Lower lobe of right lung (tissue), 2 donors: ENCODE results near the gene KRT1. TPM values are rescaled to one million over a fixed set of nuclear protein-coding genes. Genes with fewer than 3 reads are reported as not detected.

ENCODE experiments used
- ATAC-seq, 2 donors: fragments of 200-7000 bp; cut with Tn5 transposase; one replicate each; pipeline ENCODE4 v1.9.1; 2020 to 2022; ENCODE audit warnings: mild to moderate bottlenecking in 2 of 2, moderate library complexity in 2 of 2
- DNase-seq: peaks from one replicate; pipeline ENCODE4 v3.0.0-alpha.2; 2020
- H3K27ac ChIP-seq: fragments of 200-600 bp; one replicate; pipeline ENCODE4 v1.8.0; 2022
- H3K27me3 ChIP-seq: fragments of 200-600 bp; one replicate; pipeline ENCODE4 v1.8.0; 2022; ENCODE audit warnings: low read depth
- H3K36me3 ChIP-seq: fragments of 200-600 bp; one replicate; pipeline ENCODE4 v1.8.0; 2022; ENCODE audit warnings: mild to moderate bottlenecking
- H3K4me1 ChIP-seq: fragments of 200-600 bp; one replicate; pipeline ENCODE4 v1.8.0; 2022
- H3K4me3 ChIP-seq: fragments of 200-600 bp; one replicate; pipeline ENCODE4 v1.8.0; 2022; ENCODE audit warnings: mild to moderate bottlenecking
- H3K9me3 ChIP-seq: fragments of 200-600 bp; one replicate; pipeline ENCODE4 v1.8.0; 2022
- intact Hi-C: fragments of 100-400 bp; cut with DNase I; formaldehyde crosslinking; loops from one replicate; pipeline ENCODE4 v1.11.0; 2022
- total RNA-seq: library from RNA; stranded (reverse); fragmentation: NEBNext Ultra II Directional; extraction: Animal tissue kit (Norgen Biotek cat#: 25700); gene quantifications from one replicate; pipeline ENCODE4 v1.2.1, GENCODE V29; 2021
- TF ChIP-seq, protein P1 (sequence below): fragments of 200-600 bp; IDR thresholded peaks from one replicate; pipeline ENCODE4 v1.8.0; 2022; ENCODE audit warnings: antibody characterized with exemption, mild to moderate bottlenecking
- donor health status: DM: no; HTN: yes; CAD: no; lungs with severe emphysema.

KRT1 gene
- total RNA-seq, 1 donor from 2014 or later = 1.3 TPM

- Histone ChIP-seq H3K9me3 (no peaks in the 10 kb centered on the region), H3K36me3 (no peaks in the 10 kb centered on the region), H3K4me1 (no peaks in the 10 kb centered on the region), H3K4me3 (no peak overlapping the region), H3K27ac (no peak overlapping the region), H3K27me3 (peaks cover under 1% of the 10 kb centered on the region)
- DNase-seq (no peak), ATAC-seq (no peak)
- TF ChIP-seq, protein P1, sequence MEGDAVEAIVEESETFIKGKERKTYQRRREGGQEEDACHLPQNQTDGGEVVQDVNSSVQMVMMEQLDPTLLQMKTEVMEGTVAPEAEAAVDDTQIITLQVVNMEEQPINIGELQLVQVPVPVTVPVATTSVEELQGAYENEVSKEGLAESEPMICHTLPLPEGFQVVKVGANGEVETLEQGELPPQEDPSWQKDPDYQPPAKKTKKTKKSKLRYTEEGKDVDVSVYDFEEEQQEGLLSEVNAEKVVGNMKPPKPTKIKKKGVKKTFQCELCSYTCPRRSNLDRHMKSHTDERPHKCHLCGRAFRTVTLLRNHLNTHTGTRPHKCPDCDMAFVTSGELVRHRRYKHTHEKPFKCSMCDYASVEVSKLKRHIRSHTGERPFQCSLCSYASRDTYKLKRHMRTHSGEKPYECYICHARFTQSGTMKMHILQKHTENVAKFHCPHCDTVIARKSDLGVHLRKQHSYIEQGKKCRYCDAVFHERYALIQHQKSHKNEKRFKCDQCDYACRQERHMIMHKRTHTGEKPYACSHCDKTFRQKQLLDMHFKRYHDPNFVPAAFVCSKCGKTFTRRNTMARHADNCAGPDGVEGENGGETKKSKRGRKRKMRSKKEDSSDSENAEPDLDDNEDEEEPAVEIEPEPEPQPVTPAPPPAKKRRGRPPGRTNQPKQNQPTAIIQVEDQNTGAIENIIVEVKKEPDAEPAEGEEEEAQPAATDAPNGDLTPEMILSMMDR = no peak
- intact Hi-C loops = no loop called here
These were observed 17.9 kb downstream of the KRT1 start for GRCh38 chr12:52662093-52662917.

DNA sequence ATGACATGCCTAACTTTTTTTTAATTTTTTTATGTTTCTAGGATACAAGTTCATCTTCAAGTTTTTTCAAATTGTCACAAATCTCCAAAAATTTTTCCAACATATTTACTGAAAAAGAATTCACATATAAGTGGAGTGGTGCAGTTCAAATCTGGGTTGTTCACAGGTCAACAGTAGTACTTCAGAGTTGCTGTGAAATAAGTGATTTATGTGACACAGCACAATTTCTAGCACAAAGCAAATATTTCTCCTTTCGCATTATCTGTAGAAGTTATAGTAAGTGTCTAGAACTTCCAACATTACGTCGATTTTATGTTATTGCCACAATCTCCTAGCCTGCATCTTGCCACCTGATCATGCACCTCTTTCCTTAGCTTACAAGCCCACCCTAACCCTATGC lies 18.5 kb downstream of the KRT1 start:
- Histone ChIP-seq H3K4me3 (no peak overlapping the region), H3K9me3 (no peaks in the 10 kb centered on the region), H3K27ac (no peak overlapping the region), H3K4me1 (no peaks in the 10 kb centered on the region), H3K27me3 (no peaks in the 10 kb centered on the region), H3K36me3 (no peaks in the 10 kb centered on the region)
- TF ChIP-seq, protein P1 = no peak
- intact Hi-C loops = no loop called here
- DNase-seq (no peak), ATAC-seq (no peak)

DNA sequence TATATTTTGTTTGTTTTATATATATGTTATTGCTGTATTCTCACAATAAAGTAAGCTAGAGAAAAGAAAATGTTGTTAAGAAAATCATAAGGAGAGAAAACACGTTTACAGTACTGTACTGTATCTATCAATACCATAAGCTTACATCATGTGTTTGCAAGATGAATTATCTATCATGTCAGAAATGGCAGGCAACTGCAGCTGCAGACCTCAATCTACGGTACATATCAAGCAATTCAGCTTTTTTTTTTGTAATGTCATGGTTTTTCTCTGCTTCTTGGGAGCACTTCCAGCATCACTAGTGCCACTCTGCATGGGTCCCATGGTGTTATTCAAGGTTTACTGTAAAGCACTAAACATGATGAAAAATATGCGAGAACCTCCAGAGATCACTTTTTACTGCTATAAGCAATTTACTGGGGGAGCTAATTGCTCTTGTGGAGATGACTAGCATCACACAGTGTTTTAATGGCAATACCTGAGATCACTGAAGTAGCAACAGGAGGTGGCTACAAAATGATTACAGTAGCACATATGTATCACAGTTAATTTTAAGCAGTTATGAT lies 19.2 kb downstream of the KRT1 start:
- Histone ChIP-seq H3K9me3 (no peaks in the 10 kb centered on the region), H3K36me3 (no peaks in the 10 kb centered on the region), H3K27me3 (no peaks in the 10 kb centered on the region), H3K4me3 (no peak overlapping the region), H3K27ac (no peak overlapping the region), H3K4me1 (no peaks in the 10 kb centered on the region)
- DNase-seq (no peak), ATAC-seq (no peak)
- intact Hi-C loops = no loop called here
- TF ChIP-seq, protein P1 = no peak

DNA sequence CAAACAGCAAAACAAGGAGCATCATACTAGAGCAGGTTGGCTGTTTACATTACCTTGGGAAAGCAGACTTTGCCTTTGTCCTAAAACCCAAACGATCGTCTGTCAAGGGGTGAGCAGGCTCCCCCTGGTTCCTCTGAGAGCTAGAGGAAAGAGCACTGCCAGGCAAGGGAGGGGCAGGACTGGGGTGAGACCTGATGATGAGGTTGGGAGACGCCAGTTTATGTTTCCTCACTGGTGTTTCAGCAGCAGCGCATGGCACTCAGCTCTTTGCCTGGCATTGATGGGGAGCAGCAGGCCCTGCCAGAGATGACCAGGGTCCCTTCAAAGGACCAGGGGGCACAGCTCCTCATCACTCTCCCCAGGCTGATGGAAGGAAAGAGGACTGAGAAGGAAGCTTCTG lies 20.3 kb downstream of the KRT1 start:
- no peaks in the 10 kb centered on the region for H3K27me3 ChIP-seq
- DNase-seq (no peak), ATAC-seq (no peak)
- H3K4me1 ChIP-seq = no peaks in the 10 kb centered on the region
- no peaks in the 10 kb centered on the region for H3K9me3 ChIP-seq
- no peaks in the 10 kb centered on the region for H3K36me3 ChIP-seq
- TF ChIP-seq, protein P1 = no peak
- no peak overlapping the region for H3K4me3 ChIP-seq
- H3K27ac ChIP-seq = no peak overlapping the region
- intact Hi-C loops = no loop called here

- DNase-seq = no peak
- Histone ChIP-seq H3K9me3 (no peaks in the 10 kb centered on the region), H3K4me3 (no peak overlapping the region), H3K27me3 (no peaks in the 10 kb centered on the region), H3K27ac (no peak overlapping the region), H3K4me1 (no peaks in the 10 kb centered on the region), H3K36me3 (no peaks in the 10 kb centered on the region)
- intact Hi-C loops = no loop called here
- no peak for ATAC-seq
- TF ChIP-seq, protein P1 = no peak
These were observed 20.8 kb downstream of the KRT1 start for GRCh38 chr12:52659395-52659794.
